Heart left ventricle (tissue), 13 donors: Measurements from ENCODE around the gene SRSF5.

Experiments used
- POLR2A ChIP-seq, 2 donors: fragments of 450-650 bp; IDR thresholded peaks; one replicate each; pipeline ENCODE4 v1.6.1; 2017; ENCODE audit warnings: antibody characterized with exemption in 2 of 2, mild to moderate bottlenecking in 2 of 2, moderate library complexity in 2 of 2
- TF ChIP-seq, protein P1 (sequence below), 12 donors: fragments of 200-600 bp; sonication (generic) in 4 of 12; IDR thresholded peaks; one replicate each; pipeline versions ENCODE4 v1.5.0 to v1.8.0; 2018 to 2022; ENCODE audit warnings: antibody characterized with exemption in 12 of 12, mild to moderate bottlenecking in 5 of 12
- donor health status: ischemic (EF 13 %, LVEDD 7.1; RV severe dilation, severe dysfunction).
- donor health status: DM: no; HTN: yes; CAD: no.
- donor health status: DM: no; HTN: no; CAD: no.
- donor health status: ischemic (EF 25% LVEDD 6.9; RV normal size, moderate dysfunction).
- donor health status: ischemic (EF 25% LVEDD 5.7; RV mildly dilated, moderate dysfunction).
- donor health status: ischemic (EF 35%, LVEDD 5.7; RV mildly dilated, moderate dysfunction).
- donor health status: nonischemic (EF 11% LVEDD 7.7; RV severe dilation, severe dysfunction).
- donor health status: DM: yes; HTN: yes; CAD: no.
- donor health status: PGD.
- donor health status: ischemic (EF 29% LVEDD 5.4; RV normal size, mild dysfunction).
- donor health status: nonischemic (EF 23%, LVEDD 6.1; RV moderate dilation, normal function).

DNA sequence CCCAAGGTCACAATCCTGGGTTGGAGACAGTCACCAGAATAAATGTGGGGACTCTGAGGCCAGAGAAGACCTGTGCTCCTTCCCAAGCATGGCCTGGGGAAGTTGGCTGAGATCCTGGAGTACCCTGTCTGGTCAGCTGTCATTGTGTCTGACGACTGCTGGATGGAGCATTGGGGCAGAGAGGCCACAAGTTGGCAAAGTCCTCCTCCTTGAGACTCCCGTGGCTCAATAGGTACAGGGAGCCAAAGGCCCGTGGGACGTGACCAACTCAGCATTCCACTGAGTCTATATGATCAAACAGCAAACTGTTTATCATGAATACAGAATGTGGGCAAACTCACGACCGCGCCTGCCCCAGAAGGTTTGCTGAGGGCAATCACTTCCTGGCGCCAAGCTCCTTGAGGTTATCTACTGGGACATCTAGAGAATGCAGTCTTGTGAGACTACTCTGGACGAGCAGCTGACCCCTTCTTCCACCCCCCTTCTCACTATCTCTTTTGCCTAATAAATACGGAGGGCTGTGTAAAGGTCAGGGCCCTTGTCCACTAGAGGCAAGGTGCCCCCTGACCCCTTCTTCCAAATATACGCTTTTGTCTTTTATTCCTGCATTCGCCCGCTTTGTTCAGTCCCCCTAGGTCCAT is 44.4 kb downstream of the SRSF5 start:
- TF ChIP-seq, protein P1, sequence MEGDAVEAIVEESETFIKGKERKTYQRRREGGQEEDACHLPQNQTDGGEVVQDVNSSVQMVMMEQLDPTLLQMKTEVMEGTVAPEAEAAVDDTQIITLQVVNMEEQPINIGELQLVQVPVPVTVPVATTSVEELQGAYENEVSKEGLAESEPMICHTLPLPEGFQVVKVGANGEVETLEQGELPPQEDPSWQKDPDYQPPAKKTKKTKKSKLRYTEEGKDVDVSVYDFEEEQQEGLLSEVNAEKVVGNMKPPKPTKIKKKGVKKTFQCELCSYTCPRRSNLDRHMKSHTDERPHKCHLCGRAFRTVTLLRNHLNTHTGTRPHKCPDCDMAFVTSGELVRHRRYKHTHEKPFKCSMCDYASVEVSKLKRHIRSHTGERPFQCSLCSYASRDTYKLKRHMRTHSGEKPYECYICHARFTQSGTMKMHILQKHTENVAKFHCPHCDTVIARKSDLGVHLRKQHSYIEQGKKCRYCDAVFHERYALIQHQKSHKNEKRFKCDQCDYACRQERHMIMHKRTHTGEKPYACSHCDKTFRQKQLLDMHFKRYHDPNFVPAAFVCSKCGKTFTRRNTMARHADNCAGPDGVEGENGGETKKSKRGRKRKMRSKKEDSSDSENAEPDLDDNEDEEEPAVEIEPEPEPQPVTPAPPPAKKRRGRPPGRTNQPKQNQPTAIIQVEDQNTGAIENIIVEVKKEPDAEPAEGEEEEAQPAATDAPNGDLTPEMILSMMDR (IDR thresholded peaks at IDR 0.05) = no peak
- no peak for TF ChIP-seq POLR2A (IDR thresholded peaks at IDR 0.05)
